GM19395 (cell line): Measurements from ENCODE around the gene ANKK1.

Experiments
- ATAC-seq: cut with Tn5 transposase; IDR thresholded peaks from one replicate; pipeline ENCODE4 v1.9.1; 2021; ENCODE audit warnings: mild to moderate bottlenecking, moderate library complexity; ENCODE audit not compliant: unreplicated experiment

ANKK1 gene

DNA sequence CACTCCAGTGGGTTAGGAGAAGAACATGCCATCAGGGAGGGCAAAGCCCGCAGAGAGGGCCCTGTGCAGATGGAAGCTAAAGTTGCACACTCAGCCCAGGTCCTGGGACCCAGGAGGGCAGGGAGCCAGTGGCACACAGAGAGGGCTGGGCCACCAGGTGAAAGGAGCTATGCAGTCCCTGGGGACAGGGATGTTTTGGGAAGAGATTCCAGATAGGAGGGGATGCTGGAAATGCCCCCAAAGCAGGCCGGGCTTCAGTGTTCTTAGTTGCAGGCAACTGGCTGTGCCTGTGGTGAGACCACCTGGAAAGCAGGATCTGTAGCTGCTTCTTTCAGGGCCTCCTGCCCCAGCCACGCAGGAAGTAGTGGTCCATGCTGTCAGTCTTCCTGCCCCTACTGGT is 19.6 kb downstream of the ANKK1 start:
- no peak for ATAC-seq

DNA sequence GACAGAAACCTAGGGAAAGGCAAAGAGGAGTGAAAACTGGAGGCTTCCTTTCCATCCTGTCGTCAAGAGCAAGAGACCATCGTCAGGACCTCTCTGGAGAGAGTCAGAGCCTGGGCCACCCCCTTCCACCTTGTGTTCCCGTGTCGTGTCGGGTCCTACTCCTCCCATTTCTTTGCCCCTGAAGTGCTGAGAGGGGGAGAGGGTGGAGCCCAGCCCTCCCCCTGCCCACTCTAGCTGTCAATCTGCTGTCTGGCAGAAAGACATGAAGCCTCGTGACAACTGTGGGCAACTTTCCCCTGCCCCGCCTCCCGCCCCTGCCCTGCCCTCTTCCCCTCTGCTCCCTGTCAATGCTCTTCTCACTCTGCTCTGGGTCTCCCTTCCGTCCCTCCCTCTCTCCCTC is 20.6 kb downstream of the ANKK1 start:
- ATAC-seq: no peak

DNA sequence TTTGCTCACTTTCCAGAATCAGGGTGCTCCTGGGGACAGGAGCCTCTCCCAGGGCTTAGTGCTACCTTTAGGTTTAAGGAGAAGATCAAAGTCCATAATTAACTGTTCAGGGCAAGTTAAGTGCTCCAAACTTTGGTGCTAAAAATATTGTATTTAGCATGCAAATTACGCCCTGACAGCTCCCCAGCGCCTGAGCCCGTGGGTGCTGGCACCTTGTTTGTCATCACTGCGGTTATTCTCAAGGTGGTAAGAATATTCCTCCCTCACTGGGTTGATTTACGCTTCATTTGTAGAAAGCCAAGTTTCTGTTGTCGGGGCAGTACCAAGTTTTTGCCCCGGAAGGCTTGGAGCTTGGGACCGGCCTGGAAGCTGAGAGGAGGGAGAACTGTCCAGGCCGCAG is 21.3 kb downstream of the ANKK1 start:
- no peak for ATAC-seq

DNA sequence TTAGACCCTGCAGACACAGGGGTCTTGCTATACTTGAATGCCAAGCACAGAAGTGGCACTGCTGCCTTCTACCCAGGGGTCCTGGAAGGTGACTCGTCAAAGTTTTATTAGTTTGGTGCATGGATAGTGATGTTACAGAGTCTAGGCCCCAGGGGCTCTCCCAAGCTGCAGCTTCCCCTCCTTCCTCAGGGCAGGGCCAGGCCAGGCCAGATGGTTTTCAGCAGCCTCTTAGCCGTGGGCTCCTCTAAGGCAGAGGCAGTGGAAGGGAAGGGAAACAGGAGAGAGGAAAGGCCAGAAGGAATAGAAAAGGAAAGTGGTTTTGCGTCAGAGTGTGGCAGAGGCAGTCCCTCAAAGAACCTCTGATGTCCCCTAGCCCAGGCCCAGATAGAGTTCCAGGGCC is 21.9 kb downstream of the ANKK1 start:
- ATAC-seq: no peak

DNA sequence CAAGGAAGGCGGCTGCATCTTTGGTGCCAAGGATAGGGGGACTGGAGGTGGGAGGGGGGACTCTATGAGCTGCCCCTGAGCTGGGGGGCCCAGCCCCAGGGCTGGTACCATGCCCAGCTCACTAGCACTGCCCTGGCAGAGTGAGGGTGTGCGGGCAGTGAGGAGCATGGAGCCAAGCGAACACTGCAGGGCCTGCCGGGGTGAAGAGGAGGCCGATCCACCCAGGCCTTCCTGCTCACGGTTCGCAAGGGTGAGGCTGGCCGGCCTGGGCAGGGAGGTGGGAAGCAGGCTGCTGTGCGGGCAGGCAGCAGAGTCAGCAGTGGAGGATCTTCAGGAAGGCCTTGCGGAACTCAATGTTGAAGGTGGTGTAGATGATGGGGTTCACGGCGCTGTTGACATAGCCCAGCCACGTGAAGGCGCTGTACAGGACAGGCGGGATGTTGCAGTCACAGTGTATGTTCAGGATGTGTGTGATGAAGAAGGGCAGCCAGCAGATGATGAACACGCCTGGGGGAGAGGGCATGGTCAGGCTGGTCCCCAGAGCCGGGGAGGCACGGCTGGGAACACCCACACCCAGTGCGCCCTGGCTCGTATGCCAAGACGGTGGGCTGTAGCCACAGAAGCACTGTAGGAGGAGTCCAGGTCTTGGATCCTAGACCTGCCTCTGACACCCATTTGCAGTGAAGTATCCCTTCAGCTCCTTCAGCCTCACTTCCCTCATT is 23.0 kb downstream of the ANKK1 start:
- ATAC-seq: no peak

DNA sequence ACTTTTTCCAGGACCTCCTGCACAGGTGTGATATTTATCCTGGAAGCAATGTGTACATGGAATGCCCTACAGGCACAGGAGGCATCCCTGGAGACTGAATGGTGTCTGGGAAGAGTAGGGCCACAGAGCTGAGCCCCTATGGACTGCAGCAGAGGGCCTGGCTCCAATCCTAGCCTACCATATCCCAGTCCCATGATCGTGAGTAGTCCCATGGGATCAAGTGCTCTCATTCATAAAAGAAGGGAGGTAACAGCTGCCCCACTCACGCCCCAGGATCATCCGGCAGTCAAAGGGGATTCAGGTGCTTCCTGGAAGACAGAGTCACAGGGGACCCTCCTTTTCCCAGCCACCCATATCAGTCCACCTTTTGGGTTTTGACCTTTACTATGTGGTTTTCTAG is 24.0 kb downstream of the ANKK1 start:
- no peak for ATAC-seq

DNA sequence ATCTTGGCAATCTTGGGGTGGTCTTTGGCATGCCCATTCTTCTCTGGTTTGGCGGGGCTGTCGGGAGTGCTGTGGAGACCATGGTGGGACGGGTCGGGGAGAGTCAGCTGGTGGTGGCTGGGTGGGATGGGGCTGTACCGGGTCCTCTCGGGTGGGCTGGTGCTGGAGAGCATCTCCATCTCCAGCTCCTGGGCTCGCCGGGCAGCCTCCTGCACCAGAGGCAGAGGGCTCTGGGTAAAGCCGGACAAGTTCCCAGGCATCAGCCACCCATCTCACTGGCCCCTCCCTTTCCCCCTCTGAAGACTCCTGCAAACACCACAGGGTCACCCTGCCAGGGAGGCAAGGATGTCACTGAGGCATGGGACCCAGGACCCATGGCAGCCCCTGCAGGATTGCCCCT is 25.1 kb downstream of the ANKK1 start:
- ATAC-seq: no peak

DNA sequence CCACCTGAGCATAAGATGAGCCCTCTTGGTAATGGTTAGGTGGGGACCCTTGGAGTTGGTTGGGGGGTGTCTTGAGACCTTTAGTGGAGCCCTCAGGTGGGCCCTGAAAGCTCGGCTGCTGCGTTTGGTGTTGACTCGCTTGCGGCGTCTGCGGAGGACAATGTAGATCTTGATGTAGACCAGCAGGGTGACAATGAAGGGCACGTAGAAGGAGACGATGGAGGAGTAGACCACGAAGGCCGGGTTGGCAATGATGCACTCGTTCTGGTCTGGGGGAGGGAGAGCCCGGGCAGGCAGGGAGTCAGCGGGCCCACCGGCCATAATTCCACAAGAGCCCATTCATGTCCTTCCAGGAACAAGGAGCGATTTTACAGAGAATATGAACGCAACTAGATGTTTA is 27.8 kb downstream of the ANKK1 start:
- no peak for ATAC-seq

DNA sequence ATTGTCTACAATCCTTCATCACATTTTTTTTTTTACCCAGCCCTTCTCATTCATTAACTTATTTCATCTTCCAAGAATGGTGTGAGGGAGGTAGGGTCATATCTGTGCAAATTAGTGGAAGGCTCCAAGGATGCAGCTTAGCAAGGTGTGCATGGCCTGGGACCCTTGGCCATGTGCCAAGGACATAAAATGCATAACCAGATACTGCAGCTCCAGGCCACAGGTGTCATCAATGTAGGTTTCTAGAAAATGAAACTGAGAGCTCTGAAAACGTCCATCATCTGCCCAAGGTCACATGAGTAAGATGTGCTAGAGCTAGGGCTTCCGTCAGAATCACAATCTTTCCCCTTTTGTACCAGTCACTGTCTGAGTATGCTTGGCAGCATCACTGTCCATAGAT is 29.8 kb downstream of the ANKK1 start:
- ATAC-seq: no peak

DNA sequence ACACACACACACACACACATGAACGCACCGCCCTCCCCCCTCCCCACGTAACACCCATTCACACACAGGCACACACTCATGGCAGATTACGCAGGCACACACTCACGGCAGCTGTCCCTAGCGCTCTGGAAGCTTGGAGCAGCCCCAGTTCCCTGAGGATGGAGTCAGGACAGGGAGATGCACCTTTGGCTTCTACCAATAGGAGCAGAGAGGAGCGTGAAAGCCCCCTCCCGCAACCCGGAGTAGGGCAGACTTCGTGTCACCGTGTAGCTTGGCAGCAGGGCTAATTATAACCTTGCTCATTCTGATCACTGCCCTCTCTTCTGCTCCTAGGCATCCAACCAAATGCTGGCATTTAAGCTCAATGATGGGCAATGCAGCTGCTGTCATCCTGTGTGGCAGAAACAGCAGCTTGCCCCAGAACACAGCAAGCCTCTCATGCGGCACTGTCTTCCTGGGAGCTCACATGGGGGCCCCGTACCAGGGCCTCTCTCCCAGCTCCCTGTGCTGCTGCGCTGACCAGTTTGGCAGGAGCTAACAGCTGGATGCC is 31.9 kb downstream of the ANKK1 start:
- ATAC-seq: no peak

DNA sequence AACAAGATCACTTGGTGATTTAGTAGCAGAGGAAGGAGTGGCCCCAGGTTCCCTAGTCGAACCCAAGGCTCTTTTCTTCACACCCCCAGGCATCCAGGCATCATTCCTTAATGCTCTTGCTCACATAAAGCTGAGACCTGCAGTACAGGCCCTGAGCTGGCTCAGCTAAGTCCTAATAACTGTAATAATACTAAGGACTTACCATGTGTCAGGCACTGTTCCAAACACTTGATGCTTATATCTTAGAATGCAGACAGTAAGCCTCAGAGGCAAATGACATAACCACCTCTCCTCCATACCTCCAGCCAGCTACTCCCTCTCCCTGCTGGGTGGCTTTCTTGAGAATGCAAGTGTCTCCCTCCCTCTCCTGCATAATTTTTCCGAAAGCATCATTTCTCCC is 33.2 kb downstream of the ANKK1 start:
- no peak for ATAC-seq

DNA sequence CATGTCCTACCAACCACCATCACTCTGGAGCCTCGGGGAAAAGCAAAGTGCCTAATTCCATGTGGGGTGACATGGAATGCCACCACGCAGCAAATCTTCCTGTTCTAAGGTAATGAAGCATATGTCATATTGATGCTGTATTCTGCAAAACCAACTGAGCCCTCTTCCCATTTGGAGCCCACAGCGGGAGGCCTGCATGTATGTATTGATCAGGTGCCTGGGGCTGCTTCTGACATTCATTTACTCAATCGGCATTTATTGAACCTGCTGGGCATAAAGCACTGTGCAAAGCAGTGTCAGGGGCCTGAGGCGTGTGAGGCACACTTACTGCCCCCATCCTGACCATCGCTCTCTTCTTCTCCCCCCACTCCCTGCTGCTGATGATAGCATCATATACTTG is 39.1 kb downstream of the ANKK1 start:
- ATAC-seq: no peak

DNA sequence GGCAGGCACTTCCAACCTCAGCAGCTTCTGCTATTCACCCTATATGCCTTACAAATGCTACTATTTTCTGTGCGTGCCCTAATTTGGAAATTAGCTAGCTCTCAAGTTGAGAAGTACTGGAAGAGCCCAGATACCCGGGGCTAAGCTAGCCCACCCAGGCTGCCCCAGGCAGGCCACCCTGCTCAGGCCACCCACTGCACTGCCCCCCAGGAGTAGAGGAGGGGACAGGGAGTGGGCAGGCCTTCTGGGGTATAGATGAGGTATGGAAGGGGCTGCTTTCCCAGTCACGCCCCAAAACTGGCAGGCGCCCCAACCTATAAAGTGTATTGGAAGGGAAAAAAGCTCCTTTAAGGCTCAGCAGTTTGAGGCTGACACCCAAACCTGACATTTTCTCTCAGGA is 44.2 kb downstream of the ANKK1 start:
- ATAC-seq: no peak

DNA sequence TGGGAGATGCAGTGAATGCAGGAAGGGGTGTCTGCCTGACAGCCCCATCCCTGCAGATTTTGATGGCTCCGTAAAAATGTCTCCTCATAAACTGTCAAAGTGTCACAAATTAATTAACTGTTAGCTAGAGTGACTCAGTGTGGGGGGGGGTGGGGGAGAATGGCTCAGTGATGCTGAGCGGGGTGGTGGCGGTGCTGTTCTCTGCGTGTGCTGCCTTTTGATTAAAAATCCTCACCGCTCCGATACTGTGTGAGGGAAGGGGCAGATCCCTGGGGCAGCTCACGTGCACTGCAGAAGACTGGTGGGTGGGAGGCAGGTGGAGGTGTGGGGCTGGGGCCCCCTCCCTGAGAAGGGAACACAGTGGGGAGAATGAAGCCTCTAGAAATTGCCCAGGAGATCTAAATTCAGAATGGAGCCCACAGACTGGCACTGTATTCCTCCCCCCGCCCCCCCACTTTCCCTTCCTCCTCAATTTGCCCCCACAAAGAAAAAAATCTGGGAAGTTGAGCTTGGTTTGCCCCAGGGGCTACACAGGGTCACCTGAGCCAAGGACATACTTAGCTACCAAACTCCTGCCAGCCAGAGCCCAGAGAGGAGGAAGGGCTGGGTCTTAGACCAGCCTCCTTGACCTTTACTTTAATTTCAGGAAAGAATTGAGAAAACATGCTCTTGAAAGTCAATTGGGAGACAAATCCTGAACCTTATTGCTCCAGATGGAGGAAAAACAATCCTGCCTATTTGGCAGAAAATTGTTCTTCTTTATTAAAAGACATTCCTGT is 47.8 kb downstream of the ANKK1 start:
- no peak for ATAC-seq

DNA sequence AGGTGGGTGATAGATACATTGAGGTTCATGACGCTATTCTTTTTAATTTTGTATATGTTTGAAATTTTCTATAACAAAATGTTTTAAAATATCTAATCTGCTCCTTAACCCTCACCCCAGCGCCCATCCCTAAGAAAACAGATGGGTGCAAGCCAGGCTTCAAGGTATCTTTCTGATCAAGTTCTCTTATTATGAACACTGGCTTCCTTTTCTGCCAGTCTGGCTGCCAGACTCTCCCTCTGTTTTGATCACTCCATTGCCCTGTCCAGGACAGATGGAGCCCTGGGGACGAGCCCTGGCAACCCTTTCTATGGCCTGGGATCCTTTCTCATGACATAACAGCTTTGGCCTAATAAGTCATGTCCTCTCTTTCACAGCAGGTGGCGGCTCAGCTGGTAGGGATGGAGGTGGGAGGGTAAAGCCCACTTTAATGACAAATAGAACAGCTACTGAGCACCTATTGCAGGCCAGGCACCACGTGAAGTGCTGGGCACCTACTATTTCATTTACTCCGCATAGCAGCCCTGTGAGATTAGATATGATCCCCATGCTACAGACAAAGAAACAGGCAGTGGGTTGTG is 49.2 kb downstream of the ANKK1 start:
- no peak for ATAC-seq

DNA sequence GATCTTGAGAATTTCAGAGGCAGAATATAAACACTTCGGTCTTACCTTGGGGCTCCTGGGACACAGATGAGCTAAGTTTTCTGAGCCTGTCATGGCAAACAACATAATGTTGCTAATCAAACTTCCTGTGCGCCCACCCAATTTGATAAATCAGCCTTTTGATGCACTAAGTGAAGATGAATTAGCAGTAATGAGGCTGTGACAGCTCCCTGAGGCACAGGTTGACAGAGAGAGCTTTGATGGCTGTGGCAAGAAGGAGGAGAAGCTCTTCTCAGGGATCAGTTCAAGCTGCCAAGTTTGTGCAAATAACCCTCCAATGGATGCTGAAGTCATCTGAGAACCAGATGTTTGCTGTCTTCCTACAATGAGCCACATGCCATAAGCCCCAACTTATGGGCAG is 53.2 kb downstream of the ANKK1 start:
- no peak for ATAC-seq

DNA sequence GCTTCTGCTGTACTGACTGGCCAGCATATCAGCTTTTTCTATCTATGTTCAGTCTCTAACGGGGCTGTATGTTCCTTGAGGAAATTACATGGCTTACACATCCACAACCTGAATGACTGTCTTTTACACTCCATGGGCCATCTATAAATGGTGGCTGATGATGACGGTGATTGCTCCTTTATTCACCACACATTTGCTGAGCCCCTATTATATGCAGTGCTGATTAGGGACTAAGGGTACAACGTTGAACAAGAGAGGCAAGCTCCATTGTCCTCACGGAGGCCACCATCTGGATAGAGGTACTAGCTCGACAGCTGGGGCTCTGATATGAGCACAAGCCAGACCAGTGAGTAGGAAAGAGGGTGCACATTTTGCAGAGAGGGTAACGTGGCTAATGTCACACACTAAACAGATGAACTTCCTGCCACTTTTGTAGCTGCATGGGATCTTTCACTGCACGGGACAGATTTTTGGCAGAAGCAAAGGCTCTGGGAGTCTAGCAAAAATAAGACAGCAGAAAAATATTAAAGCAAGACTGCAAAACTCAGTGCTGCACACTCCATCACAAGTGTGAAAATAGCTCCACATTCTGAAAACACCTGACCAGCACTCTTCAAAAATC is 57.0 kb downstream of the ANKK1 start:
- no peak for ATAC-seq

DNA sequence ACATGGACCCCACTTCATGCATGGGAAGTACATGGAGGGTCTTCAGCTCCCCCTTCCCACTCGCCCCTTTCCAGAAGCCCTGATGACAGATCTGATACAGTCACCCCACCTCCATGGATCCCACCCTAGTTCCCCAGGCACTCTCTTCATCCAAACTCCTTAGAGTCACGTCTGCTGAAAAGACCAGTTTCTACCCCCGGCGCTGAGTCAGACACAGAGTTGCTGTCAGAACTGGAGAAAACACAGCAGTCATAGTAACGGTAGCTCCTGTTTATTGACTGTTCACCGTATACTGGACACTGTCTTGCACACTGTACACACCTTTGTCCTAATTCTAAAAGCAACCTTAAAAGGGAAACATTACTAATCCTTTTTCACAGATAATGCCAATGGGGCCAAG is 58.5 kb downstream of the ANKK1 start:
- no peak for ATAC-seq

DNA sequence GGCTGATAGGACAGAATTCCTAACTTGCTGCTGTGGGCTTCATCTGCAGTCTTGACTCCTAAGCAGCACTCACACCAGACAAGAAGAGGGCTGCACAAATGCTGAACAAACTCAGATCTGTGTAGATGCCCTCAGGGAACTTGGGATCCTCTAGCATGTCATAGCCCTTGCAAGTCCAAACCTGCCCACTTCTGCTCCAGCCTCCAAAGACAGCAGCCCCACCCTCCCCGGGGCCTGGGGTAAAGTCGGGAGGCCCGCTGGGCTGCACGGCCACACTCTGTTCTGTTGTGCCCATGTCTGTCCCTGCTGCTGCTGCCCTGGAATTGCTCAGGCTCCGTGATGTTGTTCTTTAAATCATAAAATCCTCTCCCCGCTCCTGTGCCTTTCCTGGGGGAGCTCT is 59.4 kb downstream of the ANKK1 start:
- no peak for ATAC-seq

DNA sequence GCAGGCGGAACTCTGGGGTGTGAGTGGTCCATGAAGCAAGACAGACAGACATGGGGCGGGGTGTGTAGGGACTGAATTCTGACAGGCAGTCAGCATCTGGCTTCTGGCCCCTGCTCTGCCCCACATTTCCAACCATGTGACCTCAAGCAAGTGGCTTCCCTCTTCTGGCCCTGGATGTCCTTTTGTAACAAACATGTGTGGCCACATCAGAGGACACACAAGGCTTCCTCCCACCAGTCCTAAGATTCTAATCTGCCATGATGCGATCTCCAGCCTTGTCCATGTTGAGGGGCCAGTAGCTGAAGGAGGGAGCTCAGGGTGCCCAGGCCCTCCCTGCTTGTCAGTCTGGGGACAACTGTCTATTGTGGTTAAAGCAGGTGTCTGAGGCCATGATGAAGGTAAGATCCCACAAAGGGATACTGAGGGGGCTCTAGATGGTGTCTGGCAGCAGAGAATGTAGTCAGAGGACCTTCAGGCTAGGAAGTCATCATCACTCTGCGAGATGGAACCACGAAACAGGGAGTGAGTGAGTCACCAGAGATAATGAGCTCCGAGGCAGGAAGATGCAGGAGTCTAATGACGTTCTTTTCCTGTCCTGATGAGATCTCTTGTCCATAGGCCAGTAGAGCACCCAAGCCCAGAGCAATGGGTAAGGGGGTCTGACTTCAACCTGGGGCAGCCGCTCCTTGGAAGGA is 60.2 kb downstream of the ANKK1 start:
- no peak for ATAC-seq

DNA sequence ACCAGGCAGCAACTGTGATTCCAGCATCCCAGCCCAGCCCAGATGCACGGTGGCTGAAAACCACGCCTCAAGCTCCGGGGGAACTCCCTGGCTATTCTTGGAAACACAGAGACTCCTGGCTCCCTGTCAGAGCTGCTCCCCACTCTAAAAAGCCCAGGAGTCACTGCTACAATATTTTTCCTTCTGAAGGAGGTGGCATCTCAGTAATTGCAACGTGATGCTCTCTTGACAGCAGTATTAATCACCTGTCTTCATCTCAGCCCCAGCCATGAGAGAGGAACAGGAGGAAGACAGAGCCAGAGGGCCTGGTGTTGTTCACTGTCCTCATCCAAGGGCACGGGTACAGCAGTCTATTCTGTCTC is 60.7 kb downstream of the ANKK1 start:
- ATAC-seq: no peak
